GM12891 (cell line): Measurements from ENCODE around the gene OR52E5.

Experiments used
- DNase-seq: peaks from one replicate; pipeline ENCODE4 v3.0.0; 2011; ENCODE audit warnings: low spot score; ENCODE audit not compliant: insufficient read length
- FAIRE-seq: peaks from 2 replicates; lab custom pipeline; 2011; peaks lifted over from hg19 to GRCh38; lab: Jason Lieb, UNC
- PAX5 ChIP-seq: IDR thresholded peaks from 2 replicates; pipeline ENCODE4 v1.6.1; 2011; ENCODE audit warnings: low read length, moderate library complexity, mild to moderate bottlenecking; ENCODE audit not compliant: insufficient read depth, severe bottlenecking
- POLR2A ChIP-seq: IDR thresholded peaks from 2 replicates; pipeline ENCODE4 v1.6.1; 2011; ENCODE audit warnings: low read depth, low read length, control low read depth
- POLR2AphosphoS5 ChIP-seq: IDR thresholded peaks from 2 replicates; pipeline ENCODE4 v1.6.1; 2011; ENCODE audit warnings: low read depth, low read length, control low read depth
- POU2F2 ChIP-seq: IDR thresholded peaks from 2 replicates; pipeline ENCODE4 v1.6.1; 2011; ENCODE audit warnings: low read depth, mild to moderate bottlenecking, control low read depth, low read length, moderate library complexity
- SPI1 ChIP-seq: IDR thresholded peaks from 2 replicates; pipeline ENCODE4 v1.6.1; 2011; ENCODE audit warnings: low read depth, low read length, control low read depth
- TAF1 ChIP-seq: IDR thresholded peaks from 2 replicates; pipeline ENCODE4 v1.6.1; 2011; ENCODE audit warnings: low read depth, low read length, control low read depth

OR52E5 gene

DNA sequence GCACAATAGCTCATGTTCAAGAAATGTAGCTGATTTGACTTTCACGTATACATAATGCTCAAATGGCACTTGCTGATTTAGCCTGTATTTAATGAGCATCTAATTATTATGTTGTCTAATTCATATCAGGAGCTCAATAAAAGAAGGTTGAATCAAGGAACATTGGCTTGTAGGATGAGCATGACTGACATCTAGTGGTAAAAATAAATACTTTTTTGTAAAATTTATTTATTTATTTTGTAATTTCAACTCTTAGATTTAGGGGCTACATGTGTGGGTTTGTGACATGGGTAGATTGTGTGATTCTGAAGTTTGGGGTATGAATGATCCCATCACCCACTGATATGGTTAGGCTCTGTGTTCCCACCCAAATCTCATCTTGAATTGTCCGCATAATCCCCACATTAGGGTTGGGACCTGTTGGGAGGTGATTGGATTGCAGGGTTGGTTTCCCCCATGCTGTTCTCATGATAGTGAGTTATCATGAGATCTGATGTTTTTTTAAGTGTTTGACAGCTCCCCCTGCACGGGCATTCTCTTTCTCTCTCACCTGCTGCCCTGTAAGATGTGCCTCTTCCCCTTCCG is 1.7 kb upstream of the OR52E5 start:
- FAIRE-seq (no peak), DNase-seq (no peak)

GRCh38 chr11:5899534-5899933 is 6.5 kb downstream of the OR52E5 start:
- DNase-seq = no peak

More for the DNA sequence above, 1.7 kb upstream of the OR52E5 start:
- TF ChIP-seq SPI1 (no peak), PAX5 (no peak), POU2F2 (no peak), TAF1 (no peak), POLR2A (no peak)

GRCh38 chr11:5910540-5910939 is 17.5 kb downstream of the OR52E5 start:
- TF ChIP-seq SPI1 = no peak
- TF ChIP-seq POLR2A = no peak
- TF ChIP-seq PAX5 = no peak
- TF ChIP-seq TAF1 = no peak
- no peak for TF ChIP-seq POU2F2
- no peak for TF ChIP-seq POLR2AphosphoS5
- FAIRE-seq (no peak), DNase-seq (no peak)

More at GRCh38 chr11:5899534-5899933, 6.5 kb downstream of the OR52E5 start:
- TF ChIP-seq SPI1 (no peak), POLR2AphosphoS5 (no peak), POLR2A (no peak), POU2F2 (no peak)
- FAIRE-seq = no peak

- FAIRE-seq = no peak
- DNase-seq = no peak
- no peak for TF ChIP-seq POLR2AphosphoS5
- TF ChIP-seq TAF1 = no peak
- no peak for TF ChIP-seq SPI1
- TF ChIP-seq POLR2A = no peak
- no peak for TF ChIP-seq POU2F2
Measured at GRCh38 chr11:5922749-5923426, 29.9 kb downstream of the OR52E5 start.

DNA sequence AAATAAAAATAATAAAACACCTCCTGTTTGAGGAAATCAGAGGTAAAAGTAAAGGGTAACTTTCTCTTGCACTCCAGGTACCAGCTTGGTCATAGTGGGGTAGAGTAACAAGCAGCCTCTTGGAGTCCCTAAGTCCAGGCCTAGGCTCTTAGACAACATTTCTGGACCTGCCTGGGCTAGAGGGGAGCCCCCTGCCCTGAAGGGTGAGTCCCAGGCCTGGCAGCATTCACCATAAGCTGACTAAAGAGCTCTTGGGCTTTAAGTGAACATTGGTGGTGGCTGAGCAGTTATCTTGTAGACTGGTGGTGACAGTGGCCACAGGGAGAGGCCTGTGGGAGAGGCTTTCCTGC is 30.4 kb downstream of the OR52E5 start:
- TF ChIP-seq SPI1 (no peak), PAX5 (no peak), POLR2A (no peak), TAF1 (no peak), POU2F2 (no peak), POLR2AphosphoS5 (no peak)
- no peak for FAIRE-seq
- no peak for DNase-seq

- DNase-seq = no peak
- no peak for TF ChIP-seq TAF1
- TF ChIP-seq SPI1 = no peak
- TF ChIP-seq POLR2AphosphoS5 = no peak
- TF ChIP-seq POLR2A = no peak
- no peak for TF ChIP-seq PAX5
- no peak for TF ChIP-seq POU2F2
- no peak for FAIRE-seq
Measured at GRCh38 chr11:5923794-5924193, 30.8 kb downstream of the OR52E5 start.

- TF ChIP-seq POLR2AphosphoS5 = no peak
- no peak for TF ChIP-seq SPI1
- no peak for TF ChIP-seq POU2F2
- no peak for TF ChIP-seq PAX5
- TF ChIP-seq TAF1 = no peak
- TF ChIP-seq POLR2A = no peak
- DNase-seq (no peak), FAIRE-seq (no peak)
Measured at GRCh38 chr11:5928271-5928670, 35.3 kb downstream of the OR52E5 start.

GRCh38 chr11:5928811-5929210 is 35.8 kb downstream of the OR52E5 start:
- no peak for FAIRE-seq
- TF ChIP-seq TAF1 = no peak
- TF ChIP-seq POLR2A = no peak
- no peak for TF ChIP-seq POLR2AphosphoS5
- no peak for TF ChIP-seq POU2F2
- no peak for TF ChIP-seq SPI1
- no peak for TF ChIP-seq PAX5
- no peak for DNase-seq

- FAIRE-seq = no peak
- no peak for TF ChIP-seq POLR2AphosphoS5
- no peak for DNase-seq
Measured at GRCh38 chr11:5929571-5930368, 36.8 kb downstream of the OR52E5 start.

GRCh38 chr11:5930614-5931013 is 37.6 kb downstream of the OR52E5 start:
- DNase-seq (no peak), FAIRE-seq (no peak)
- TF ChIP-seq POLR2AphosphoS5 (no peak), PAX5 (no peak), TAF1 (no peak), SPI1 (no peak), POLR2A (no peak), POU2F2 (no peak)

DNA sequence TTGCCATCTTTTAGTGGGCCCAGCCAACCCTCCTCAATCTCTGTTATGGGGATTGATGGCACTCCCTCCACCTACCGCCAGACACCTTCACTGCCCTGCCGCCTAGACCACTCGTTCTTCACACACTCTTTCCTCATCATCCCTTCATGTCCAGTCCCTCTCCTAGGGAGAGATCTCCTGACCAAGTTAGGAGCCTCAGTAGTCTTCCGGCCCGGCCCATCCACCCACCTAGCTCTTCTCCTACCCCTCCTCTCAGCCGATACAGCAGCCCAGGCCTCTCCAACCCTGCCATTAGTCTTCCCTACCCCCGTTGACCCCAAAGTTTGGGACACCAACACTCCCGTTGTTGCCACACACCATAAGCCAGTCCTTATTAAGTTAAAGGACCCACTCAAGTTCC is 38.1 kb downstream of the OR52E5 start:
- no peak for TF ChIP-seq PAX5
- no peak for TF ChIP-seq POLR2AphosphoS5
- no peak for TF ChIP-seq TAF1
- TF ChIP-seq POLR2A = no peak
- no peak for TF ChIP-seq SPI1
- TF ChIP-seq POU2F2 = no peak
- FAIRE-seq (no peak), DNase-seq (no peak)
